SU-DHL-6 (cell line): Measurements from ENCODE around the gene C7orf25.

Source experiments
- H2AFZ ChIP-seq: fragments of 200-600 bp; sonication (generic); 2 replicates; pipeline ENCODE4 v1.6.1; 2014; ENCODE audit warnings: low read depth, mild to moderate bottlenecking, moderate library complexity, mixed read lengths, antibody characterized with exemption, low read length; ENCODE audit not compliant: severe bottlenecking
- H3F3A ChIP-seq: fragments of 200-600 bp; shearing (Covaris generic); 2 replicates; pipeline ENCODE4 v1.6.0; 2016; ENCODE audit warnings: antibody characterized with exemption, mild to moderate bottlenecking; ENCODE audit not compliant: insufficient read depth
- H3K27ac ChIP-seq: fragments of 200-600 bp; sonication (generic); 2 replicates; pipeline ENCODE4 v1.5.1; 2016; ENCODE audit warnings: low read depth, mild to moderate bottlenecking, low read length, moderate library complexity, mixed read lengths
- H3K27me3 ChIP-seq: fragments of 200-600 bp; sonication (generic), shearing (Covaris generic); 2 replicates; pipeline ENCODE4 v1.6.0; 2014; ENCODE audit warnings: mild to moderate bottlenecking, low read length
- H3K36me3 ChIP-seq: fragments of 200-600 bp; sonication (generic); 2 replicates; pipeline ENCODE4 v1.6.1; 2014; ENCODE audit warnings: mild to moderate bottlenecking, low read length, mixed read lengths
- H3K4me2 ChIP-seq: fragments of 300-600, 200-600 bp; shearing (Covaris generic), sonication (generic); 2 replicates; pipeline ENCODE4 v1.6.0; 2014; ENCODE audit warnings: low read length, low read depth, mild to moderate bottlenecking; ENCODE audit not compliant: poor library complexity, severe bottlenecking
- H3K4me3 ChIP-seq: fragments of 200-600 bp; sonication (generic); 2 replicates; pipeline ENCODE4 v1.5.1; 2014; ENCODE audit warnings: antibody characterized with exemption, low read length, mild to moderate bottlenecking, mixed read lengths; ENCODE audit not compliant: insufficient read depth, poor library complexity, severe bottlenecking
- H3K79me2 ChIP-seq: fragments of 200-600 bp; sonication (generic); 2 replicates; pipeline ENCODE4 v1.6.1; 2014; ENCODE audit warnings: mild to moderate bottlenecking, low read length, moderate library complexity; ENCODE audit not compliant: insufficient read depth
- H3K9ac ChIP-seq: fragments of 200-600 bp; sonication (generic); 2 replicates; pipeline ENCODE4 v1.7.0; 2014; ENCODE audit warnings: mild to moderate bottlenecking, low read length
- H3K9me2 ChIP-seq: fragments of 200-600 bp; sonication (generic); replicated peaks from 2 replicates; pipeline ENCODE4 v1.6.1; 2014; ENCODE audit warnings: low read length; ENCODE audit not compliant: insufficient read depth
- H3K9me3 ChIP-seq: fragments of 200-600 bp; sonication (generic); 2 replicates; pipeline ENCODE4 v1.6.1; 2014; ENCODE audit warnings: low read length, mixed read lengths; ENCODE audit not compliant: insufficient read depth
- H4K20me1 ChIP-seq: fragments of 200-600 bp; sonication (generic); 2 replicates; pipeline ENCODE4 v1.6.1; 2014; ENCODE audit warnings: low read depth, mild to moderate bottlenecking, antibody characterized with exemption, low read length, moderate library complexity, mixed read lengths
- CTCF ChIP-seq: fragments of 200-600 bp; sonication (generic); IDR thresholded peaks from one replicate; pipeline ENCODE4 v1.5.1; 2017; ENCODE audit warnings: antibody characterized with exemption, mild to moderate bottlenecking, low read length, moderate library complexity; ENCODE audit not compliant: insufficient read depth, poor library complexity, severe bottlenecking
- EZH2phosphoT487 ChIP-seq: fragments of 200-600 bp; sonication (generic), shearing (Covaris generic); conservative IDR thresholded peaks from 2 replicates; pipeline ENCODE4 v1.6.1; 2018; ENCODE audit warnings: mild to moderate bottlenecking, antibody characterized with exemption, low read length, moderate library complexity, mixed read lengths

C7orf25 gene

GRCh38 chr7:42876182-42877068 lies 35.4 kb downstream of the C7orf25 start:
- no peaks in the 10 kb centered on the region for H3F3A ChIP-seq
- H4K20me1 ChIP-seq = no peaks in the 10 kb centered on the region

GRCh38 chr7:42869131-42870020 lies 42.5 kb downstream of the C7orf25 start:
- H3K9me2 ChIP-seq = no peaks in the 10 kb centered on the region
- no peaks in the 10 kb centered on the region for H3K9me3 ChIP-seq
- no peaks in the 10 kb centered on the region for H4K20me1 ChIP-seq
- no peaks in the 10 kb centered on the region for H3K36me3 ChIP-seq
- H3K79me2 ChIP-seq = no peaks in the 10 kb centered on the region
- no peak overlapping the region for H3K4me3 ChIP-seq
- H3F3A ChIP-seq = no peaks in the 10 kb centered on the region
- H2AFZ ChIP-seq = no peak overlapping the region
- no peak overlapping the region for H3K27ac ChIP-seq
- no peak overlapping the region for H3K9ac ChIP-seq
- H3K4me2 ChIP-seq = no peak overlapping the region
- TF ChIP-seq CTCF (no peak), EZH2phosphoT487 (no peak)
- H3K27me3 ChIP-seq = no peaks in the 10 kb centered on the region

More at GRCh38 chr7:42876182-42877068, 35.4 kb downstream of the C7orf25 start:
- Histone ChIP-seq H3K79me2 (no peaks in the 10 kb centered on the region), H3K9me3 (no peaks in the 10 kb centered on the region), H2AFZ (no peak overlapping the region), H3K27ac (no peak overlapping the region), H3K9ac (no peak overlapping the region), H3K27me3 (no peaks in the 10 kb centered on the region), H3K4me3 (no peak overlapping the region), H3K9me2 (no peaks in the 10 kb centered on the region), H3K4me2 (no peak overlapping the region), H3K36me3 (no peaks in the 10 kb centered on the region)
- TF ChIP-seq CTCF (peak; percentile 73), EZH2phosphoT487 (no peak)

GRCh38 chr7:42868480-42868879 lies 43.4 kb downstream of the C7orf25 start:
- Histone ChIP-seq H3K36me3 (no peaks in the 10 kb centered on the region), H3K4me3 (no peak overlapping the region), H3K9me2 (no peaks in the 10 kb centered on the region), H2AFZ (no peak overlapping the region), H3K27me3 (no peaks in the 10 kb centered on the region), H4K20me1 (no peaks in the 10 kb centered on the region), H3F3A (no peaks in the 10 kb centered on the region), H3K9me3 (no peaks in the 10 kb centered on the region), H3K4me2 (no peak overlapping the region), H3K79me2 (no peaks in the 10 kb centered on the region), H3K27ac (no peak overlapping the region), H3K9ac (no peak overlapping the region)
- TF ChIP-seq CTCF (no peak), EZH2phosphoT487 (no peak)
